T1000 (cell line): Measurements from ENCODE around the gene MRPL40.

Experiments
- DNase-seq: peaks from one replicate; lab custom pipeline; 2025; ENCODE audit warnings: mixed read lengths; lab: John Stamatoyannopoulos, UW

MRPL40 gene

GRCh38 chr22:19483481-19484244 lies 51.3 kb downstream of the MRPL40 start:
- no peak for DNase-seq
